Measurements from ENCODE around the gene COL6A5.
A peak's percentile ranks its signal among the peaks of the same experiment; 100 is the strongest.
"Not testable (repeated sequence)": the region's sequence is repeated elsewhere in the genome, so short reads cannot be mapped to it uniquely, and the experiment has no call there.

COL6A5 gene

GRCh38 chr3:130345487-130346079 is at the start of gene COL6A5:
TSS of gene COL6A5 (plus strand) at chr3:130345672. CDS start at chr3:130373639, 27,967 bp downstream.
- DNase-seq = no peak

GRCh38 chr3:130299531-130299930 is 45.9 kb upstream of the COL6A5 start:
- no peak for DNase-seq

- DNase-seq = no peak
Observed at GRCh38 chr3:130300888-130301287, 44.6 kb upstream of the COL6A5 start.

GRCh38 chr3:130310109-130310508 is 35.4 kb upstream of the COL6A5 start:
- no peak for DNase-seq

- DNase-seq = no peak
Observed at GRCh38 chr3:130312374-130312773, 33.1 kb upstream of the COL6A5 start.

GRCh38 chr3:130316169-130316568 is 29.3 kb upstream of the COL6A5 start:
- no peak for DNase-seq

- DNase-seq = no peak
Observed at GRCh38 chr3:130323503-130323902, 22.0 kb upstream of the COL6A5 start.

- no peak for DNase-seq
Observed at GRCh38 chr3:130340766-130341165, 4.7 kb upstream of the COL6A5 start.

- DNase-seq = no peak
Observed at GRCh38 chr3:130341388-130341787, 4.1 kb upstream of the COL6A5 start.

- DNase-seq = no peak
Observed at GRCh38 chr3:130341882-130342281, 3.6 kb upstream of the COL6A5 start.

GRCh38 chr3:130342821-130343661 is 2.4 kb upstream of the COL6A5 start:
- DNase-seq = no peak

GRCh38 chr3:130348258-130348657 is 2.8 kb downstream of the COL6A5 start:
- not testable (repeated sequence) for DNase-seq

- peak; percentile 6 for DNase-seq
Observed at GRCh38 chr3:130354430-130354829, 9.0 kb downstream of the COL6A5 start.

GRCh38 chr3:130374033-130374432 is 28.6 kb downstream of the COL6A5 start:
- DNase-seq = no peak

GRCh38 chr3:130374908-130375307 is 29.4 kb downstream of the COL6A5 start:
- DNase-seq = no peak

GRCh38 chr3:130377960-130378676 is 32.6 kb downstream of the COL6A5 start:
- DNase-seq = no peak

- DNase-seq = no peak
Observed at GRCh38 chr3:130378677-130379191, 33.3 kb downstream of the COL6A5 start.

- no peak for DNase-seq
Observed at GRCh38 chr3:130379274-130379673, 33.8 kb downstream of the COL6A5 start.

- no peak for DNase-seq
Observed at GRCh38 chr3:130380398-130380797, 34.9 kb downstream of the COL6A5 start.

- no peak for DNase-seq
Observed at GRCh38 chr3:130383424-130383823, 38.0 kb downstream of the COL6A5 start.

GRCh38 chr3:130384476-130385025 is 39.1 kb downstream of the COL6A5 start:
- DNase-seq = no peak

- no peak for DNase-seq
Observed at GRCh38 chr3:130386604-130387263, 41.3 kb downstream of the COL6A5 start.

Measured in NCI-H82 (cell line).